Retinal pigment epithelial cell (primary cell): ENCODE measurements around the gene ARHGEF7.

Source experiments
- DNase-seq: peaks from one replicate; pipeline ENCODE4 v3.0.0-alpha.2; 2010; ENCODE audit warnings: low read depth
- H3K4me3 ChIP-seq: 2 replicates; pipeline ENCODE4 v1.5.1; 2011; ENCODE audit warnings: mild to moderate bottlenecking, low read length, control low read depth, moderate library complexity
- CTCF ChIP-seq: conservative IDR thresholded peaks from 2 replicates; pipeline ENCODE4 v1.5.1; 2011; ENCODE audit warnings: low read depth, low read length, control low read depth, inconsistent platforms

Gene ARHGEF7

GRCh38 chr13:111228262-111229144 lies 113.4 kb downstream of the ARHGEF7 start:
- no peak for TF ChIP-seq CTCF
- H3K4me3 ChIP-seq = no peak overlapping the region
- peak; percentile 25 for DNase-seq

GRCh38 chr13:111230385-111230930 lies 115.3 kb downstream of the ARHGEF7 start:
- DNase-seq = no peak

GRCh38 chr13:111232191-111232590 lies 117.1 kb downstream of the ARHGEF7 start:
- DNase-seq = no peak
- no peak for TF ChIP-seq CTCF

More at GRCh38 chr13:111230385-111230930, 115.3 kb downstream of the ARHGEF7 start:
- TF ChIP-seq CTCF = no peak
- H3K4me3 ChIP-seq = no peak overlapping the region

GRCh38 chr13:111233080-111233479 lies 118.0 kb downstream of the ARHGEF7 start:
- no peak overlapping the region for H3K4me3 ChIP-seq
- no peak for TF ChIP-seq CTCF
- no peak for DNase-seq

More at GRCh38 chr13:111232191-111232590, 117.1 kb downstream of the ARHGEF7 start:
- H3K4me3 ChIP-seq = no peak overlapping the region

- TF ChIP-seq CTCF = no peak
- DNase-seq = no peak
- no peak overlapping the region for H3K4me3 ChIP-seq
Observed at GRCh38 chr13:111239764-111240670, 124.9 kb downstream of the ARHGEF7 start.

GRCh38 chr13:111241006-111241755 lies 126.1 kb downstream of the ARHGEF7 start:
- DNase-seq = no peak
- H3K4me3 ChIP-seq = no peak overlapping the region
- no peak for TF ChIP-seq CTCF
